ENCODE results near the gene FAM89B. TPM values are rescaled to one million over a fixed set of nuclear protein-coding genes. Genes with fewer than 3 reads are reported as not detected.

The FAM89B gene
- total RNA-seq, 1 experiment from 2014 or later: 64.9 TPM

GRCh38 chr11:65578134-65578533 lies 5.8 kb downstream of the FAM89B start:
- Histone ChIP-seq H3K27ac (no peak overlapping the region), H3K4me3 (no peak overlapping the region)
- no peak for DNase-seq (ENCODE audit: low read depth in 1 of 2, low spot score in 2 of 2)

GRCh38 chr11:65578667-65579066 lies 6.3 kb downstream of the FAM89B start:
- Histone ChIP-seq H3K4me1 (replicated peaks) (peaks cover 37% of the 10 kb centered on the region), H3K27me3 (replicated peaks) (no peaks in the 10 kb centered on the region), H3K36me3 (peaks cover 54% of the 10 kb centered on the region), H3K27ac (no peak overlapping the region), H3K4me3 (no peak overlapping the region), H3K9me3 (replicated peaks) (no peaks in the 10 kb centered on the region)
- no peak for DNase-seq (ENCODE audit: low read depth in 1 of 2, low spot score in 2 of 2)

More at GRCh38 chr11:65578134-65578533, 5.8 kb downstream of the FAM89B start:
- Histone ChIP-seq H3K9me3 (replicated peaks) (no peaks in the 10 kb centered on the region), H3K36me3 (peaks cover 54% of the 10 kb centered on the region), H3K27me3 (replicated peaks) (no peaks in the 10 kb centered on the region), H3K4me1 (replicated peaks) (peaks cover 43% of the 10 kb centered on the region)

- Histone ChIP-seq H3K4me1 (replicated peaks) (peaks cover 36% of the 10 kb centered on the region), H3K27ac (no peak overlapping the region), H3K4me3 (no peak overlapping the region), H3K27me3 (replicated peaks) (no peaks in the 10 kb centered on the region), H3K36me3 (peaks cover 57% of the 10 kb centered on the region), H3K9me3 (replicated peaks) (no peaks in the 10 kb centered on the region)
- DNase-seq (ENCODE audit: low read depth in 1 of 2, low spot score in 2 of 2): no peak
Observed at GRCh38 chr11:65579291-65579690, 7.0 kb downstream of the FAM89B start.

GRCh38 chr11:65580031-65580692 lies 7.8 kb downstream of the FAM89B start:
- H3K4me3 ChIP-seq: no peak overlapping the region
- H3K36me3 ChIP-seq: peaks cover 58% of the 10 kb centered on the region
- no peaks in the 10 kb centered on the region for H3K9me3 ChIP-seq (replicated peaks)
- DNase-seq (ENCODE audit: low read depth in 1 of 2, low spot score in 2 of 2): no peak
- H3K27me3 ChIP-seq (replicated peaks): no peaks in the 10 kb centered on the region
- H3K4me1 ChIP-seq (replicated peaks): peaks cover 35% of the 10 kb centered on the region
- no peak overlapping the region for H3K27ac ChIP-seq

GRCh38 chr11:65580756-65581155 lies 8.4 kb downstream of the FAM89B start:
- Histone ChIP-seq H3K4me3 (no peak overlapping the region), H3K27me3 (replicated peaks) (no peaks in the 10 kb centered on the region), H3K4me1 (replicated peaks) (peaks cover 29% of the 10 kb centered on the region), H3K27ac (no peak overlapping the region), H3K9me3 (replicated peaks) (no peaks in the 10 kb centered on the region), H3K36me3 (peaks cover 58% of the 10 kb centered on the region)
- no peak for DNase-seq (ENCODE audit: low read depth in 1 of 2, low spot score in 2 of 2)

GRCh38 chr11:65581928-65582327 lies 9.6 kb downstream of the FAM89B start:
- 0 out of 2 replicates have a peak, but pooled peaks cover 3% of the 10 kb centered on the region for H3K9me3 ChIP-seq (replicated peaks)
- H3K4me1 ChIP-seq (replicated peaks): peaks cover 19% of the 10 kb centered on the region
- no peaks in the 10 kb centered on the region for H3K27me3 ChIP-seq (replicated peaks)
- H3K4me3 ChIP-seq: no peak overlapping the region
- DNase-seq (ENCODE audit: low read depth in 1 of 2, low spot score in 2 of 2): no peak
- H3K27ac ChIP-seq: no peak overlapping the region
- H3K36me3 ChIP-seq: peaks cover 67% of the 10 kb centered on the region

- peaks cover 80% of the 10 kb centered on the region for H3K36me3 ChIP-seq
- DNase-seq (ENCODE audit: low read depth in 1 of 2, low spot score in 2 of 2): no peak
- H3K27ac ChIP-seq: no peak overlapping the region
- H3K4me3 ChIP-seq: no peak overlapping the region
- H3K27me3 ChIP-seq (replicated peaks): no peaks in the 10 kb centered on the region
- peaks cover 14% of the 10 kb centered on the region for H3K4me1 ChIP-seq (replicated peaks)
- H3K9me3 ChIP-seq (replicated peaks): peaks cover 3% of the 10 kb centered on the region; the same call in 1 of the 2 replicates
Observed at GRCh38 chr11:65583589-65583988, 11.3 kb downstream of the FAM89B start.

GRCh38 chr11:65584106-65584505 lies 11.8 kb downstream of the FAM89B start:
- Histone ChIP-seq H3K36me3 (peaks cover 86% of the 10 kb centered on the region), H3K9me3 (replicated peaks) (peaks cover 3% of the 10 kb centered on the region; the same call in 1 of the 2 replicates), H3K4me1 (replicated peaks) (peaks cover 14% of the 10 kb centered on the region), H3K4me3 (no peak overlapping the region), H3K27me3 (replicated peaks) (no peaks in the 10 kb centered on the region), H3K27ac (no peak overlapping the region)
- DNase-seq (ENCODE audit: low read depth in 1 of 2, low spot score in 2 of 2): no peak

- Histone ChIP-seq H3K4me1 (replicated peaks) (peaks cover 14% of the 10 kb centered on the region), H3K9me3 (replicated peaks) (peaks cover 3% of the 10 kb centered on the region; the same call in 1 of the 2 replicates), H3K27me3 (replicated peaks) (no peaks in the 10 kb centered on the region), H3K4me3 (no peak overlapping the region), H3K36me3 (peaks cover 92% of the 10 kb centered on the region), H3K27ac (no peak overlapping the region)
- DNase-seq (ENCODE audit: low read depth in 1 of 2, low spot score in 2 of 2): no peak
Observed at GRCh38 chr11:65584723-65585171, 12.4 kb downstream of the FAM89B start.

- H3K27me3 ChIP-seq (replicated peaks): no peaks in the 10 kb centered on the region
- H3K4me3 ChIP-seq: no peak overlapping the region
- H3K27ac ChIP-seq: no peak overlapping the region
- H3K36me3 ChIP-seq: peaks cover 92% of the 10 kb centered on the region
- no peak for DNase-seq (ENCODE audit: low read depth in 1 of 2, low spot score in 2 of 2)
- H3K9me3 ChIP-seq (replicated peaks): peaks cover 3% of the 10 kb centered on the region; the same call in 1 of the 2 replicates
- peaks cover 14% of the 10 kb centered on the region for H3K4me1 ChIP-seq (replicated peaks)
Observed at GRCh38 chr11:65585396-65586246, 13.3 kb downstream of the FAM89B start.

- Histone ChIP-seq H3K9me3 (replicated peaks) (peaks cover 3% of the 10 kb centered on the region; the same call in 1 of the 2 replicates), H3K27me3 (replicated peaks) (no peaks in the 10 kb centered on the region), H3K36me3 (peaks cover 91% of the 10 kb centered on the region), H3K4me3 (no peak overlapping the region), H3K27ac (no peak overlapping the region), H3K4me1 (replicated peaks) (peaks cover 14% of the 10 kb centered on the region)
- DNase-seq (ENCODE audit: low read depth in 1 of 2, low spot score in 2 of 2): no peak
Observed at GRCh38 chr11:65586247-65586630, 13.9 kb downstream of the FAM89B start.

- no peak overlapping the region for H3K27ac ChIP-seq
- no peaks in the 10 kb centered on the region for H3K27me3 ChIP-seq (replicated peaks)
- no peak for DNase-seq (ENCODE audit: low read depth in 1 of 2, low spot score in 2 of 2)
- H3K4me3 ChIP-seq: no peak overlapping the region
- peaks cover 89% of the 10 kb centered on the region for H3K36me3 ChIP-seq
- H3K9me3 ChIP-seq (replicated peaks): peaks cover 3% of the 10 kb centered on the region; the same call in 1 of the 2 replicates
- H3K4me1 ChIP-seq (replicated peaks): peaks cover 14% of the 10 kb centered on the region
Observed at GRCh38 chr11:65586676-65587075, 14.3 kb downstream of the FAM89B start.

GRCh38 chr11:65588199-65589054 lies 16.1 kb downstream of the FAM89B start:
- no peaks in the 10 kb centered on the region for H3K27me3 ChIP-seq (replicated peaks)
- peaks cover 82% of the 10 kb centered on the region for H3K36me3 ChIP-seq
- peaks cover 3% of the 10 kb centered on the region; the same call in 1 of the 2 replicates for H3K9me3 ChIP-seq (replicated peaks)
- no peak overlapping the region for H3K27ac ChIP-seq
- DNase-seq (ENCODE audit: low read depth in 1 of 2, low spot score in 2 of 2): peak; percentile 58 to 77
- H3K4me1 ChIP-seq (replicated peaks): peaks cover 14% of the 10 kb centered on the region
- H3K4me3 ChIP-seq: no peak overlapping the region

Measured in SJSA1 (cell line).